ENCODE measurements around the gene TYSND1.

The TYSND1 gene

DNA sequence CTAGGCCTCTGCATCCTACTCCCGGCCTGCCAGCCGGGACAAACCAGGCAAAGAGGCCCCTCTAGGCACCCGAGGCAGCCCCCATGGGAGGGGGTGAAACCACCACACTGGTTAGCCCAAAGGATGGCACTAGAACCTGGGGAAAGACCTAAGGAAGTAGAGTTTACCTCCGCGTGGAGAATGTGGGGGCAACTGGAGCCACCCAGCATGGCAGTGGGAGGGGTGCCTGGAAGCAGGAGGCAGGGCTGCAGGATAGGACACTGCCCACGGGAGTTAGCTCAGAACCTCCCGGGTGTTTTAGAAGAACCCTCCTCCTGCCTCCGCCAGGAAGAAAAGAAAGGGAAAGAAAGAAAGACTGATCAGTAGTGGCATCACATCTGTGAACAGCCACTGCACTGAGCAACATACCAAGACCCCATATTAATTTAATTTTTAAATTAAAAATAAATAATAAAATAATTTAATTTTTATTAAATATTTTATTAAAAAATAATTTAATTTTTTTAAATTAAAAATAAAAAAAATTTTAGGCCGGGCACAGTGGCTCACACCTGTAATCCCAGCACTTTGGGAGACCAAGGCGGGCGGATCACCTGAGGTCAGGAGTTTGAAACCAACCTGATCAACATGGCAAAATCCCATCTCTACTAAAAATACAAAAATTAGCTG lies 25.1 kb downstream of the TYSND1 start:
- no peaks in the 10 kb centered on the region for H3K36me3 ChIP-seq (ENCODE audit: insufficient read depth)
- no peak overlapping the region for H3K4me3 ChIP-seq (IDR thresholded peaks at IDR 0.05; ENCODE audit: insufficient read depth, low read depth, low read length)
- TF ChIP-seq, protein P1, sequence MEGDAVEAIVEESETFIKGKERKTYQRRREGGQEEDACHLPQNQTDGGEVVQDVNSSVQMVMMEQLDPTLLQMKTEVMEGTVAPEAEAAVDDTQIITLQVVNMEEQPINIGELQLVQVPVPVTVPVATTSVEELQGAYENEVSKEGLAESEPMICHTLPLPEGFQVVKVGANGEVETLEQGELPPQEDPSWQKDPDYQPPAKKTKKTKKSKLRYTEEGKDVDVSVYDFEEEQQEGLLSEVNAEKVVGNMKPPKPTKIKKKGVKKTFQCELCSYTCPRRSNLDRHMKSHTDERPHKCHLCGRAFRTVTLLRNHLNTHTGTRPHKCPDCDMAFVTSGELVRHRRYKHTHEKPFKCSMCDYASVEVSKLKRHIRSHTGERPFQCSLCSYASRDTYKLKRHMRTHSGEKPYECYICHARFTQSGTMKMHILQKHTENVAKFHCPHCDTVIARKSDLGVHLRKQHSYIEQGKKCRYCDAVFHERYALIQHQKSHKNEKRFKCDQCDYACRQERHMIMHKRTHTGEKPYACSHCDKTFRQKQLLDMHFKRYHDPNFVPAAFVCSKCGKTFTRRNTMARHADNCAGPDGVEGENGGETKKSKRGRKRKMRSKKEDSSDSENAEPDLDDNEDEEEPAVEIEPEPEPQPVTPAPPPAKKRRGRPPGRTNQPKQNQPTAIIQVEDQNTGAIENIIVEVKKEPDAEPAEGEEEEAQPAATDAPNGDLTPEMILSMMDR (conservative IDR thresholded peaks at IDR 0.05; ENCODE audit: low read depth, low read length): no peak
- H3K27ac ChIP-seq: no peak overlapping the region
- H3K4me1 ChIP-seq (ENCODE audit: low read depth, poor library complexity, severe bottlenecking): peaks cover 8% of the 10 kb centered on the region
- H3K79me2 ChIP-seq (ENCODE audit: insufficient read depth, low read depth): no peaks in the 10 kb centered on the region
- no peak overlapping the region for H3K4me2 ChIP-seq
- no peak overlapping the region for H2AFZ ChIP-seq (ENCODE audit: low read depth)
- no peaks in the 10 kb centered on the region for H4K20me1 ChIP-seq (ENCODE audit: insufficient read depth)
- no peaks in the 10 kb centered on the region for H3K27me3 ChIP-seq (ENCODE audit: insufficient read depth, low read depth)
- no peak overlapping the region for H3K9ac ChIP-seq

DNA sequence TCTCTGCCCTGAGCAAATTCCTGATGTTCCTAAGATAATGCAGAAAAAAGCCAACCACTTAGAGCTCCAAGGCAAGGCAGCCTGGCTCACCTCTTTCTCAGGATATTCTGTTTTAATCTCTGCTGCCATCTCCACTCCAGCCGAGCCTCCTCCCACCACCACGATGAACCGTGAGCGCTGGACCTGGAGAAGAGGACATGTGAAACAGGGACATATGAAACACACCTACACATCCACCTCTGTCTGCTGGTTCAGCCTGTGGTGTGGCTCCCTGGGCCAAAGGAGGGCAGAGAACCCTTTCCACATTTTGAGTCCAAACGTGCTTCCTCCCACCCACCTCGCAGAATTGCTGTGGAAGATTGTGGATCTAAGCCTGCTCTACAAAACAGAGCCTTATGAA lies 26.1 kb downstream of the TYSND1 start:
- Histone ChIP-seq H3K9ac (no peak overlapping the region), H3K27me3 (ENCODE audit: insufficient read depth, low read depth) (no peaks in the 10 kb centered on the region), H3K27ac (no peak overlapping the region), H3K4me3 (IDR thresholded peaks at IDR 0.05; ENCODE audit: insufficient read depth, low read depth, low read length) (no peak overlapping the region), H3K79me2 (ENCODE audit: insufficient read depth, low read depth) (no peaks in the 10 kb centered on the region), H3K4me2 (no peak overlapping the region), H4K20me1 (ENCODE audit: insufficient read depth) (no peaks in the 10 kb centered on the region), H3K36me3 (ENCODE audit: insufficient read depth) (no peaks in the 10 kb centered on the region), H3K4me1 (ENCODE audit: low read depth, poor library complexity, severe bottlenecking) (peaks cover 8% of the 10 kb centered on the region), H2AFZ (ENCODE audit: low read depth) (no peak overlapping the region)
- TF ChIP-seq, protein P1 (conservative IDR thresholded peaks at IDR 0.05; ENCODE audit: low read depth, low read length): no peak

DNA sequence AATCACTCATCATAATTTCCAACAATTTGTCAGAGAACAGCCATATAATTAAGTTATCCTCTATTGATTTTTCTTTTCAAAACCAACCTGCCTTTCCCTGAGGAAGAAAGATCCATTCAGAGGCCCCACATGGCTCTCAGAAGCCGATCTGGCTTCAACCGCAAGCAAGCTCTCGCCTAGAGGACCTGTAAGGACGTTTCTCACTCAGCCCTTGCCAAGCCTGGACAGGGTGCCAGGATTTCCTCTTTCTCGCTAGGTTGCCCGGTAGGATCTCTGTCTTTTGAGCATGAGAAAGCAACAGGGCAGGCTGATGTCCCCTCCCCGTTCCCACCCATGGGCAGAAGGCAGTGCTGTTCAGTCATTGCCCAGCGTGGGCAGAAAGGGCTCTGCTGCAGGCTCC lies 26.9 kb downstream of the TYSND1 start:
- no peaks in the 10 kb centered on the region for H4K20me1 ChIP-seq (ENCODE audit: insufficient read depth)
- no peak overlapping the region for H3K9ac ChIP-seq
- H3K4me2 ChIP-seq: no peak overlapping the region
- TF ChIP-seq, protein P1 (conservative IDR thresholded peaks at IDR 0.05; ENCODE audit: low read depth, low read length): no peak
- H3K27me3 ChIP-seq (ENCODE audit: insufficient read depth, low read depth): no peaks in the 10 kb centered on the region
- H3K4me1 ChIP-seq (ENCODE audit: low read depth, poor library complexity, severe bottlenecking): peaks cover 3% of the 10 kb centered on the region
- no peak overlapping the region for H3K27ac ChIP-seq
- H2AFZ ChIP-seq (ENCODE audit: low read depth): no peak overlapping the region
- no peaks in the 10 kb centered on the region for H3K79me2 ChIP-seq (ENCODE audit: insufficient read depth, low read depth)
- H3K4me3 ChIP-seq (IDR thresholded peaks at IDR 0.05; ENCODE audit: insufficient read depth, low read depth, low read length): no peak overlapping the region
- no peaks in the 10 kb centered on the region for H3K36me3 ChIP-seq (ENCODE audit: insufficient read depth)

DNA sequence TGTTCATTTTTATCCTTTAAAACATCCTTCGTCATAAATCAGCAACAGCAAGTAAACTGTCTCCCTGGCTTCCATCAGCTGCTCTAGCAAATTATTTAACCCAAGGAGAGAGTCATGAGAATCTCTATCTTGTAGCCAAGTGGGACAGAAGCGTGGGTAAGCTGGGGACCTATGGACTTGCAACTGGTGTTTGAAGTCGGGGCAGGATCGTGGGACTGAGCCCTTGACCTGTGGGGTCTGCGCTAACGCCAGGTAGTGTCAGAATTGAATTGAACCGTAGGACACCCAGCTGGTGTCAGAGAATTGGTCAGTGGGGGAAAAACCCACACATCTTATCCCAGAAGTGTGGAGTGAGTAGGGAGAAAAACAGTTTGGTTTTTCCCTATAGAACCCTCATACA lies 27.3 kb downstream of the TYSND1 start:
- H3K27ac ChIP-seq: no peak overlapping the region
- no peak overlapping the region for H3K4me2 ChIP-seq
- H3K9ac ChIP-seq: no peak overlapping the region
- H4K20me1 ChIP-seq (ENCODE audit: insufficient read depth): no peaks in the 10 kb centered on the region
- H3K27me3 ChIP-seq (ENCODE audit: insufficient read depth, low read depth): no peaks in the 10 kb centered on the region
- H2AFZ ChIP-seq (ENCODE audit: low read depth): no peak overlapping the region
- TF ChIP-seq, protein P1 (conservative IDR thresholded peaks at IDR 0.05; ENCODE audit: low read depth, low read length): no peak
- no peak overlapping the region for H3K4me3 ChIP-seq (IDR thresholded peaks at IDR 0.05; ENCODE audit: insufficient read depth, low read depth, low read length)
- no peaks in the 10 kb centered on the region for H3K79me2 ChIP-seq (ENCODE audit: insufficient read depth, low read depth)
- H3K36me3 ChIP-seq (ENCODE audit: insufficient read depth): no peaks in the 10 kb centered on the region
- no peaks in the 10 kb centered on the region for H3K4me1 ChIP-seq (ENCODE audit: low read depth, poor library complexity, severe bottlenecking)
